HCT116 (cell line): ENCODE measurements around the gene KRT86. TPM values are rescaled to one million over a fixed set of nuclear protein-coding genes. Genes with fewer than 3 reads are reported as not detected.

Source experiments
- ATAC-seq: fragments of 200-7000 bp; cut with Tn5 transposase; 2 replicates; pipeline ENCODE4 v1.9.1; 2020; ENCODE audit warnings: mild to moderate bottlenecking, moderate library complexity
- BruUV-seq: library from RNA; stranded (reverse); fragments of 400-500 nt; replicated peaks from 2 replicates; lab custom pipeline; 2021; lab: Mats Ljungman, UMichigan
- CTCF ChIA-PET: fragments of 300-600 bp; sonication (Branson Sonifier 250); formaldehyde crosslinking; loops from one replicate; lab custom pipeline; 2021; ENCODE audit warnings: antibody characterized with exemption; lab: Charles Lee
- POLR2A ChIA-PET: fragments of 300-600, 350-600 bp; sonication (Branson Sonifier 250); formaldehyde crosslinking; loops from one replicate; lab custom pipeline; 2021; ENCODE audit warnings: antibody characterized with exemption; lab: Charles Lee
- RAD21 ChIA-PET, 2 experiments: fragments of 300-600 bp; sonication (Branson Sonifier 250); formaldehyde crosslinking; loops; one replicate each; lab custom pipeline; 2023; ENCODE audit warnings: low total read pairs in 2 of 2; ENCODE audit not compliant: uncharacterized antibody in 2 of 2, unreplicated experiment in 2 of 2, low non-redundant PET in 1 of 2; lab: Charles Lee
- DNase-seq: peaks from one replicate; pipeline ENCODE4 v3.0.0-alpha.2; 2010; ENCODE audit warnings: low read depth, low spot score
- H2AFZ ChIP-seq: fragments of 200-600 bp; shearing (Covaris generic), sonication (generic); 2 replicates; pipeline ENCODE4 v1.6.1; 2017; ENCODE audit warnings: low read depth, mixed run types, mixed read lengths, antibody characterized with exemption, low read length; ENCODE audit not compliant: poor library complexity, severe bottlenecking
- H3K27ac ChIP-seq: 2 replicates; pipeline ENCODE4 v1.5.1; 2012; ENCODE audit warnings: low read depth, low read length
- H3K27me3 ChIP-seq: fragments of 200-600 bp; sonication (generic); 2 replicates; pipeline ENCODE4 v1.6.1; 2016; ENCODE audit warnings: mixed run types, low read length, mixed read lengths; ENCODE audit not compliant: insufficient read depth
- H3K36me3 ChIP-seq, 2 experiments: fragments of 200-500 bp in 1 of 2; fragments of 200-600 bp in 1 of 2; sonication (Bioruptor generic) in 1 of 2; sonication (generic) in 1 of 2; 2 replicates each; pipeline versions ENCODE4 v1.5.1 to v1.6.1; 2014 to 2016; ENCODE audit warnings: low read length in 2 of 2, inconsistent platforms in 1 of 2, mixed read lengths in 1 of 2, mixed run types in 1 of 2; ENCODE audit not compliant: insufficient read depth in 2 of 2, control insufficient read depth in 1 of 2
- H3K4me1 ChIP-seq, 2 experiments: fragments of 200-600 bp in 1 of 2; sonication (generic) in 1 of 2; 2 replicates each; pipeline versions ENCODE4 v1.5.1 to v1.6.1; 2012 to 2017; ENCODE audit warnings: low read length in 2 of 2, inconsistent platforms in 1 of 2, mild to moderate bottlenecking in 1 of 2, mixed read lengths in 1 of 2, mixed run types in 1 of 2, moderate library complexity in 1 of 2; ENCODE audit not compliant: insufficient read depth in 2 of 2, control insufficient read depth in 1 of 2
- H3K4me2 ChIP-seq: fragments of 200-600 bp; sonication (generic); 2 replicates; pipeline ENCODE4 v1.6.1; 2017; ENCODE audit warnings: mixed run types, low read length, mixed read lengths
- H3K4me3 ChIP-seq, 2 experiments: fragments of 200-600 bp in 1 of 2; sonication (generic) in 1 of 2; replicated peaks in 1 of 2; 2 replicates each; pipeline ENCODE4 v1.5.1; 2011 to 2016; ENCODE audit warnings: low read length in 2 of 2, control low read depth in 1 of 2, low read depth in 1 of 2, mild to moderate bottlenecking in 1 of 2, mixed read lengths in 1 of 2, mixed run types in 1 of 2
- H3K79me2 ChIP-seq: fragments of 200-600 bp; sonication (generic); 2 replicates; pipeline ENCODE4 v1.6.1; 2017; ENCODE audit warnings: mild to moderate bottlenecking, mixed run types, low read length, moderate library complexity, mixed read lengths; ENCODE audit not compliant: insufficient read depth
- H3K9ac ChIP-seq: fragments of 200-600 bp; sonication (generic); 2 replicates; pipeline ENCODE4 v1.6.1; 2016; ENCODE audit warnings: low read length, mixed read lengths
- H3K9me2 ChIP-seq: fragments of 200-600 bp; sonication (generic), shearing (Covaris generic); 2 replicates; pipeline ENCODE4 v1.6.1; 2017; ENCODE audit warnings: mixed run types, mild to moderate bottlenecking, moderate library complexity; ENCODE audit not compliant: insufficient read depth
- H3K9me3 ChIP-seq, 2 experiments: fragments of 200-500 bp in 1 of 2; fragments of 200-600 bp in 1 of 2; sonication (Bioruptor generic) in 1 of 2; sonication (generic) in 1 of 2; 2 replicates each; pipeline ENCODE4 v1.6.1; 2014 to 2017; ENCODE audit warnings: low read length in 2 of 2, mixed read lengths in 2 of 2, inconsistent platforms in 1 of 2, low read depth in 1 of 2, mild to moderate bottlenecking in 1 of 2, mixed run types in 1 of 2, moderate library complexity in 1 of 2; ENCODE audit not compliant: control insufficient read depth in 1 of 2, insufficient read depth in 1 of 2
- H4K20me1 ChIP-seq: fragments of 200-600 bp; sonication (generic), shearing (Covaris generic); 2 replicates; pipeline ENCODE4 v1.6.1; 2017; ENCODE audit warnings: mixed run types, mild to moderate bottlenecking, moderate library complexity; ENCODE audit not compliant: insufficient read depth
- CEBPB ChIP-seq: IDR thresholded peaks from 2 replicates; pipeline ENCODE4 v1.6.1; 2012; ENCODE audit warnings: low read depth
- ELF1 ChIP-seq: IDR thresholded peaks from 2 replicates; pipeline ENCODE4 v1.6.1; 2012; ENCODE audit warnings: low read depth, borderline replicate concordance
- FOSL1 ChIP-seq: IDR thresholded peaks from 2 replicates; pipeline ENCODE4 v1.6.1; 2012; ENCODE audit warnings: low read depth
- POLR2AphosphoS5 ChIP-seq: IDR thresholded peaks from 2 replicates; pipeline ENCODE4 v1.6.1; 2011; ENCODE audit warnings: mild to moderate bottlenecking, low read depth, low read length, moderate library complexity
- SRF ChIP-seq: IDR thresholded peaks from 2 replicates; pipeline ENCODE4 v1.6.1; 2012; ENCODE audit warnings: low read depth
- TCF7L2 ChIP-seq: IDR thresholded peaks from 2 replicates; pipeline ENCODE4 v1.7.0; 2011; ENCODE audit warnings: borderline replicate concordance, inconsistent platforms; ENCODE audit not compliant: insufficient read depth, insufficient read length; ENCODE audit errors: extremely low read depth
- intact Hi-C: fragments of 100-400 bp; cut with micrococcal nuclease; formaldehyde crosslinking; loops from 2 replicates; pipeline ENCODE4 v1.10.0; 2022
- total RNA-seq: library from RNA; stranded (reverse); gene quantifications from one replicate; pipeline ENCODE4 v1.2.1, GENCODE V29; 2021; ENCODE audit not compliant: unreplicated experiment
- TF ChIP-seq, protein P1 (sequence below): IDR thresholded peaks from 2 replicates; pipeline ENCODE4 v1.6.1; 2011; ENCODE audit warnings: mild to moderate bottlenecking, low read length, moderate library complexity; ENCODE audit not compliant: insufficient replicate concordance; ENCODE audit errors: extremely low read depth
- TF ChIP-seq, protein P2 (sequence below): IDR thresholded peaks from 2 replicates; pipeline ENCODE4 v1.6.1; 2012

Gene KRT86
- total RNA-seq, 1 experiment from 2014 or later, result 1.5 TPM

DNA sequence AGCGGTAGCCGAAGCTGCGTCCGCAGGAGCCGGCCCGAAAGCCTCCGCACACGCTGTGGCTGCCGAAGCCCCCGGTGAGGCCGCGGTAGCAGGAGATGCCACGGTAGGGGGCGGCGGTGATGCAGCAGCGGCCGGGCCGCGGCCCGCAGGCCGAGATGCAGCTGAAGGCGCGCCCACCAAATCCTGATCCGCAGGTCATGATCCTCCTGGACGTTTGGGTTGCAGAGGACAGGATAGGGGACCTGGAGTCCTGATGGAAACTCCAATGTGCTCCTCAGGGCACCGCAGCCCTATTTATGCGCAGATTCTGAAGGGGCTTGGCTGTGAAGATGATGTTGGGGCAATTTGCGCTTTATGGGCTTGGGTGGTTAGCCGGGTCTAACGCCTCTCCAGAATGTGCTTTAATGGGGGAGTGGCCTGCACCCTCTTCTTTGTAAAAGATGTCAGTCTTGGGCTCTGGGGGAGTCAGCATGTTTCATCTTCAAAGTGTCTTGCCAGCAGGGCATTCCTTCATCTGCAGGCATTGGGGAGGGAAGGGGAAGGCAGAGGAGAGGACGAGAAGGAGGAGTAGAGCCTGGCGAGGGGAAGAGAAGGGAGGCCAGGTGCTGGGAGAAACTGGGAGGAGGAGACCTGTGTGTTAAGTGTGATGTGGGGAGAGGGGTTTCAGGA lies 17.0 kb downstream of the KRT86 start, which contains the start of gene KRT81:
TSS of gene KRT81 (minus strand) at position 268 of the 669 bp plus-strand sequence. CDS start at position 199, 69 bp downstream.
- H3K9ac ChIP-seq, result no peak within 1 kb of the TSS
- no peaks in the 10 kb centered on the region for H3K9me2 ChIP-seq
- no peaks in the 10 kb centered on the region for H3K9me3 ChIP-seq
- H2AFZ ChIP-seq, result no peak within 1 kb of the TSS
- no peaks in the 10 kb centered on the region for H3K27me3 ChIP-seq
- no peak within 1 kb of the TSS for H3K27ac ChIP-seq
- DNase-seq (no peak), ATAC-seq (no peak)
- ChIA-PET POLR2A (no interaction called here), CTCF (interaction anchor here (1.7 to 2.5 kb wide), 2 partner anchors 12 to 15 kb away, joined by 5 to 6 read pairs; no protein-coding TSS in a partner anchor), RAD21 (no interaction called here)
- H3K4me2 ChIP-seq, result no peak within 1 kb of the TSS
- H3K4me3 ChIP-seq, result no peak within 1 kb of the TSS
- TF ChIP-seq, protein P1, sequence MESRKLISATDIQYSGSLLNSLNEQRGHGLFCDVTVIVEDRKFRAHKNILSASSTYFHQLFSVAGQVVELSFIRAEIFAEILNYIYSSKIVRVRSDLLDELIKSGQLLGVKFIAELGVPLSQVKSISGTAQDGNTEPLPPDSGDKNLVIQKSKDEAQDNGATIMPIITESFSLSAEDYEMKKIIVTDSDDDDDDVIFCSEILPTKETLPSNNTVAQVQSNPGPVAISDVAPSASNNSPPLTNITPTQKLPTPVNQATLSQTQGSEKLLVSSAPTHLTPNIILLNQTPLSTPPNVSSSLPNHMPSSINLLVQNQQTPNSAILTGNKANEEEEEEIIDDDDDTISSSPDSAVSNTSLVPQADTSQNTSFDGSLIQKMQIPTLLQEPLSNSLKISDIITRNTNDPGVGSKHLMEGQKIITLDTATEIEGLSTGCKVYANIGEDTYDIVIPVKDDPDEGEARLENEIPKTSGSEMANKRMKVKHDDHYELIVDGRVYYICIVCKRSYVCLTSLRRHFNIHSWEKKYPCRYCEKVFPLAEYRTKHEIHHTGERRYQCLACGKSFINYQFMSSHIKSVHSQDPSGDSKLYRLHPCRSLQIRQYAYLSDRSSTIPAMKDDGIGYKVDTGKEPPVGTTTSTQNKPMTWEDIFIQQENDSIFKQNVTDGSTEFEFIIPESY, result no peak
- no TSS peak for BruUV-seq
- H3K4me1 ChIP-seq, result peaks cover 0 to 23% of the 10 kb centered on the region in 2 experiments; a peak in 2 of 4 replicates
- no peaks in the 10 kb centered on the region for H3K36me3 ChIP-seq
- H3K79me2 ChIP-seq, result no peaks in the 10 kb centered on the region
- H4K20me1 ChIP-seq, result no peaks in the 10 kb centered on the region
- intact Hi-C loops, result no loop called here

DNA sequence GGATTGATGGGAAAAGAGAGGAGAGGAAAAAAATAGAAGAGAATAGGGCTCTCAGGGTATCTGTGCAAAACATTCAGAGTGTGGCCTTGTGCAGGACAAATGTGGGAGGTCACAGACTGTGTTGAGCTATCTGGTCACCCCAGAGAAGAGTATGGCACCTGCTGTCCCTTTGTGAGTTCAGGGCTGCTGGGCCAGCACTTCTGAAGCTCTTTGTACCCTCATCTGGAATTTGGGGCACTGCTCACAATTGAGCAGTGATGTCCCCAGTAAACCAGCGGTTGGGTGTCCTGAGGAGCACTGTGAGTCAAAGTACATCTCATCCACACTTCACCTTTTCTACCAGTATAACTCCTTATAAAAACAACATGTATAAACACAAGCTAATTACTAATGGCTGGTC lies 19.5 kb downstream of the KRT86 start:
- Histone ChIP-seq H3K27me3 (no peaks in the 10 kb centered on the region), H3K9me2 (no peaks in the 10 kb centered on the region), H2AFZ (no peak overlapping the region), H4K20me1 (no peaks in the 10 kb centered on the region), H3K4me3 (no peak overlapping the region), H3K27ac (no peak overlapping the region), H3K9me3 (no peaks in the 10 kb centered on the region), H3K4me2 (no peak overlapping the region), H3K36me3 (no peaks in the 10 kb centered on the region), H3K9ac (no peak overlapping the region), H3K4me1 (peaks cover 0 to 15% of the 10 kb centered on the region in 2 experiments; a peak in 2 of 4 replicates), H3K79me2 (no peaks in the 10 kb centered on the region)
- intact Hi-C loops, result no loop called here
- RAD21 ChIA-PET, result no interaction called here
- TF ChIP-seq FOSL1 (no peak), POLR2AphosphoS5 (no peak), ELF1 (no peak), SRF (no peak), CEBPB (no peak), TCF7L2 (no peak)
- TF ChIP-seq, protein P1, result no peak
- TF ChIP-seq, protein P2, sequence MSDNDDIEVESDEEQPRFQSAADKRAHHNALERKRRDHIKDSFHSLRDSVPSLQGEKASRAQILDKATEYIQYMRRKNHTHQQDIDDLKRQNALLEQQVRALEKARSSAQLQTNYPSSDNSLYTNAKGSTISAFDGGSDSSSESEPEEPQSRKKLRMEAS, result no peak
- POLR2A ChIA-PET, result no interaction called here
- DNase-seq (no peak), ATAC-seq (no peak)
- CTCF ChIA-PET, result interaction anchor here (0.8 to 2.5 kb wide), 2 partner anchors 13 to 15 kb away, joined by 5 to 6 read pairs; no protein-coding TSS in a partner anchor
- BruUV-seq, result no TSS peak
